RWPE1 (cell line): Measurements from ENCODE around the gene ACTR1A.

ENCODE experiments used
- CTCF ChIA-PET: fragments of 350-600 bp; sonication (Branson Sonifier 250); formaldehyde crosslinking; extraction: SDS; loops from one replicate; lab custom pipeline; 2021; lab: Yijun Ruan, JAX
- POLR2A ChIA-PET: fragments of 400-600 bp; formaldehyde crosslinking; extraction: SDS; loops from one replicate; lab custom pipeline; 2020; ENCODE audit warnings: antibody characterized with exemption; ENCODE audit not compliant: low non-redundant PET; lab: Yijun Ruan, JAX
- DNase-seq: peaks from one replicate; pipeline ENCODE4 v3.0.0; 2012; ENCODE audit warnings: low spot score
- H3K27ac ChIP-seq: fragments of 450-650 bp; 2 replicates; pipeline ENCODE4 v1.5.1; 2017
- CTCF ChIP-seq: fragments of 450-650 bp; conservative IDR thresholded peaks from 2 replicates; pipeline ENCODE4 v1.5.1; 2017; ENCODE audit warnings: low read depth, mild to moderate bottlenecking

The ACTR1A gene

GRCh38 chr10:102480396-102480795 lies 22.1 kb downstream of the ACTR1A start:
- POLR2A ChIA-PET = no interaction called here

GRCh38 chr10:102479651-102480050 lies 22.9 kb downstream of the ACTR1A start:
- ChIA-PET POLR2A (no interaction called here), CTCF (interaction anchor here (0.6 to 2.0 kb wide), 20 partner anchors 9 to 249 kb away, joined by 3 to 14 read pairs (median 4); partner anchors contain the start of genes CUEDC2, FBXL15 and NFKB2)
- no peak for DNase-seq
- peak overlapping the region; percentile 47 for H3K27ac ChIP-seq
- TF ChIP-seq CTCF = no peak

More at GRCh38 chr10:102480396-102480795, 22.1 kb downstream of the ACTR1A start:
- peak overlapping the region; percentile 47 for H3K27ac ChIP-seq
- no peak for TF ChIP-seq CTCF
- CTCF ChIA-PET = interaction anchor here (1.5 to 2.0 kb wide), 2 partner anchors 77 to 103 kb away, joined by 5 to 9 read pairs; no protein-coding TSS in a partner anchor
- no peak for DNase-seq

- no peak for DNase-seq
- POLR2A ChIA-PET = no interaction called here
- no peak for TF ChIP-seq CTCF
- peak overlapping the region; percentile 47 for H3K27ac ChIP-seq
- CTCF ChIA-PET = interaction anchor here (0.6 to 0.7 kb wide), 2 partner anchors 9 to 21 kb away, joined by 4 to 5 read pairs; no protein-coding TSS in a partner anchor
Measured at GRCh38 chr10:102476466-102477141, 25.9 kb downstream of the ACTR1A start.

GRCh38 chr10:102475451-102476040 lies 27.0 kb downstream of the ACTR1A start:
- ChIA-PET CTCF (interaction anchor here (0.6 to 0.7 kb wide), 2 partner anchors 82 to 246 kb away, joined by 3 to 7 read pairs; no protein-coding TSS in a partner anchor), POLR2A (interaction anchor here (0.7 kb wide), 1 partner anchor 132 kb away, joined by 11 read pairs; no protein-coding TSS in a partner anchor)
- no peak for TF ChIP-seq CTCF
- H3K27ac ChIP-seq = no peak overlapping the region
- no peak for DNase-seq

- ChIA-PET CTCF (interaction anchor here (0.6 to 1.2 kb wide), 4 partner anchors 12 to 80 kb away, joined by 3 to 6 read pairs (median 4); no protein-coding TSS in a partner anchor), POLR2A (interaction anchor here (1.3 kb wide), 1 partner anchor 22 kb away, joined by 4 read pairs; the partner anchor contains the start of gene C10orf95)
- no peak for DNase-seq
- no peak overlapping the region for H3K27ac ChIP-seq
- TF ChIP-seq CTCF = no peak
Measured at GRCh38 chr10:102473445-102474331, 28.8 kb downstream of the ACTR1A start.
